Sigmoid colon (tissue), 7 donors: ENCODE results near the gene SRM. TPM values are rescaled to one million over a fixed set of nuclear protein-coding genes. Genes with fewer than 3 reads are reported as not detected.
A peak's percentile ranks its signal among the peaks of the same experiment; 100 is the strongest.

Experiments used
- DNase-seq: peaks from one replicate; pipeline ENCODE4 v3.0.0-alpha.2; 2019
- H3K27ac ChIP-seq, 4 donors: fragments of 200-600 bp; sonication (generic); one replicate each; pipeline ENCODE4 v1.5.1; 2016 to 2019; ENCODE audit warnings: mild to moderate bottlenecking in 1 of 4
- H3K27me3 ChIP-seq, 3 donors: fragments of 200-600 bp; sonication (generic); one replicate each; pipeline ENCODE4 v1.5.1; 2019; ENCODE audit warnings: mild to moderate bottlenecking in 1 of 3
- H3K36me3 ChIP-seq, 4 donors: fragments of 200-600 bp; sonication (generic); one replicate each; pipeline ENCODE4 v1.5.1; 2016 to 2019
- H3K4me1 ChIP-seq, 4 donors: fragments of 200-600 bp; sonication (generic); one replicate each; pipeline ENCODE4 v1.5.1; 2017 to 2019
- H3K4me3 ChIP-seq, 4 donors: fragments of 200-600 bp; sonication (generic); one replicate each; pipeline ENCODE4 v1.5.1; 2017 to 2019; ENCODE audit warnings: mild to moderate bottlenecking in 2 of 4, moderate library complexity in 1 of 4
- H3K9me3 ChIP-seq, 4 donors: fragments of 200-600 bp in 3 of 4; sonication (generic) in 3 of 4; one replicate each; pipeline versions ENCODE4 v1.5.1 to v1.6.1; 2013 to 2019
- CTCF ChIP-seq, 4 experiments: fragments of 450-650 bp in 3 of 4; fragments of 200-600 bp in 1 of 4; IDR thresholded peaks; one replicate each; pipeline ENCODE4 v1.5.1; 2016 to 2019; ENCODE audit warnings: antibody characterized with exemption in 4 of 4, mild to moderate bottlenecking in 3 of 4, moderate library complexity in 2 of 4
- EP300 ChIP-seq, 4 donors: sonication (generic); formaldehyde crosslinking; IDR thresholded peaks; one replicate each; pipeline ENCODE4 v1.6.1; 2017; ENCODE audit warnings: antibody characterized with exemption in 4 of 4
- POLR2A ChIP-seq, 2 donors: fragments of 450-650 bp; IDR thresholded peaks; one replicate each; pipeline ENCODE4 v1.6.1; 2016; ENCODE audit warnings: antibody characterized with exemption in 2 of 2, mild to moderate bottlenecking in 2 of 2, moderate library complexity in 2 of 2
- POLR2AphosphoS5 ChIP-seq, 4 donors: sonication (generic); formaldehyde crosslinking; IDR thresholded peaks; one replicate each; pipeline ENCODE4 v1.6.1; 2017; ENCODE audit warnings: antibody characterized with exemption in 4 of 4
- WGBS, 2 donors: extraction: QIAGEN DNeasy Blood & Tissue Kit; methylation state at CpG; one replicate each; pipeline ENCODE4 v1.1.7; 2013; 5-methylcytosine and 5-hydroxymethylcytosine counted together
- intact Hi-C: fragments of 100-400 bp; cut with DNase I; formaldehyde crosslinking; loops from one replicate; pipeline ENCODE4 v1.15.1; 2023
- polyA plus RNA-seq, 3 donors: library from polyadenylated mRNA; stranded (reverse); fragments of 200-250 nt; gene quantifications; one replicate each; pipeline ENCODE4 v1.2.3, GENCODE V29; 2013
- total RNA-seq, 4 donors: library from RNA; depleted of rRNA; stranded (reverse); fragments of >200 nt; gene quantifications; one replicate each; pipeline ENCODE4 v1.1.0, GENCODE V29; 2016
- donor health status: healthy with polysubstance abuse.
- donor health status: Bipolar disorder and iron deficiency.
- donor health status: healthy.

SRM gene
- total and polyA plus RNA-seq, 7 donors, result 17.8 to 77.1 (median 28.5) TPM

GRCh38 chr1:11070876-11071275, 11.1 kb upstream of the SRM start:
- DNase-seq, result peak; percentile 11
- no peak overlapping the region for H3K27ac ChIP-seq
- no peaks in the 10 kb centered on the region for H3K27me3 ChIP-seq
- peaks cover 52 to 100% (median 81%) of the 10 kb centered on the region in 4 donors for H3K36me3 ChIP-seq
- WGBS, 2 donors, result 73 to 89% methylated on average over 11 of the region's 11 CpGs
- H3K9me3 ChIP-seq, result no peaks in the 10 kb centered on the region
- no peak overlapping the region for H3K4me3 ChIP-seq
- intact Hi-C loops, result no loop called here
- H3K4me1 ChIP-seq, result no peaks in the 10 kb centered on the region
- TF ChIP-seq CTCF (IDR thresholded peaks at IDR 0.05) (no peak), POLR2AphosphoS5 (IDR thresholded peaks at IDR 0.05) (no peak), POLR2A (IDR thresholded peaks at IDR 0.05) (no peak), EP300 (IDR thresholded peaks at IDR 0.05) (no peak)

- Histone ChIP-seq H3K4me1 (no peaks in the 10 kb centered on the region), H3K9me3 (no peaks in the 10 kb centered on the region), H3K27me3 (no peaks in the 10 kb centered on the region), H3K4me3 (no peak overlapping the region), H3K27ac (no peak overlapping the region), H3K36me3 (peaks cover 45 to 98% (median 71%) of the 10 kb centered on the region in 4 donors)
- intact Hi-C loops, result no loop called here
- no peak for TF ChIP-seq EP300 (IDR thresholded peaks at IDR 0.05)
- TF ChIP-seq POLR2AphosphoS5 (IDR thresholded peaks at IDR 0.05), result no peak
- no peak for TF ChIP-seq CTCF (IDR thresholded peaks at IDR 0.05)
- no peak for TF ChIP-seq POLR2A (IDR thresholded peaks at IDR 0.05)
- WGBS, 2 donors, result 47 to 81% methylated on average over 17 of the region's 17 CpGs
- DNase-seq, result peak; percentile 37
Observed at GRCh38 chr1:11068600-11069473, 9.0 kb upstream of the SRM start.

- intact Hi-C loops, result no loop called here
- DNase-seq, result peak; percentile 51
- H3K4me3 ChIP-seq, result no peak overlapping the region
- H3K9me3 ChIP-seq, result no peaks in the 10 kb centered on the region
- H3K27me3 ChIP-seq, result no peaks in the 10 kb centered on the region
- no peaks in the 10 kb centered on the region for H3K4me1 ChIP-seq
- TF ChIP-seq CTCF (IDR thresholded peaks at IDR 0.05) (no peak), POLR2AphosphoS5 (IDR thresholded peaks at IDR 0.05) (no peak), POLR2A (IDR thresholded peaks at IDR 0.05) (no peak), EP300 (IDR thresholded peaks at IDR 0.05) (no peak)
- WGBS, 2 donors, result 63 to 84% methylated on average over 18 of the region's 18 CpGs
- H3K36me3 ChIP-seq, result peaks cover 40 to 98% (median 63%) of the 10 kb centered on the region in 4 donors
- no peak overlapping the region for H3K27ac ChIP-seq
Observed at GRCh38 chr1:11067716-11068599, 8.1 kb upstream of the SRM start.

GRCh38 chr1:11065796-11066195, 6.0 kb upstream of the SRM start:
- 95 to 97% methylated on average over 1 of the region's 1 CpG for WGBS, 2 donors
- DNase-seq, result no peak
- no peaks in the 10 kb centered on the region for H3K9me3 ChIP-seq
- no peak for TF ChIP-seq POLR2A (IDR thresholded peaks at IDR 0.05)
- no peak for TF ChIP-seq POLR2AphosphoS5 (IDR thresholded peaks at IDR 0.05)
- no peak for TF ChIP-seq CTCF (IDR thresholded peaks at IDR 0.05)
- TF ChIP-seq EP300 (IDR thresholded peaks at IDR 0.05), result no peak
- H3K27ac ChIP-seq, result no peak overlapping the region
- intact Hi-C loops, result no loop called here
- no peak overlapping the region for H3K4me3 ChIP-seq
- no peaks in the 10 kb centered on the region for H3K27me3 ChIP-seq
- H3K4me1 ChIP-seq, result peaks cover 0 to 13% (median 9%) of the 10 kb centered on the region in 4 donors
- peaks cover 27 to 76% (median 47%) of the 10 kb centered on the region in 4 donors for H3K36me3 ChIP-seq
